Ovary (tissue), 3 donors: ENCODE data around the gene SCN5A.

ENCODE experiments used
- EP300 ChIP-seq: sonication (generic); formaldehyde crosslinking; IDR thresholded peaks from one replicate; pipeline ENCODE4 v1.6.1; 2017; ENCODE audit warnings: antibody characterized with exemption
- POLR2A ChIP-seq: fragments of 450-650 bp; IDR thresholded peaks from one replicate; pipeline ENCODE4 v1.6.1; 2017; ENCODE audit warnings: antibody characterized with exemption, mild to moderate bottlenecking, moderate library complexity
- TF ChIP-seq, protein P1 (sequence below), 3 donors: fragments of 450-650 bp in 2 of 3; fragments of 200-600 bp in 1 of 3; IDR thresholded peaks; one replicate each; pipeline versions ENCODE4 v1.5.1 to v1.8.0; 2016 to 2022; ENCODE audit warnings: antibody characterized with exemption in 3 of 3, mild to moderate bottlenecking in 1 of 3
- donor health status: DM: no; HTN: no; CAD: no.

DNA sequence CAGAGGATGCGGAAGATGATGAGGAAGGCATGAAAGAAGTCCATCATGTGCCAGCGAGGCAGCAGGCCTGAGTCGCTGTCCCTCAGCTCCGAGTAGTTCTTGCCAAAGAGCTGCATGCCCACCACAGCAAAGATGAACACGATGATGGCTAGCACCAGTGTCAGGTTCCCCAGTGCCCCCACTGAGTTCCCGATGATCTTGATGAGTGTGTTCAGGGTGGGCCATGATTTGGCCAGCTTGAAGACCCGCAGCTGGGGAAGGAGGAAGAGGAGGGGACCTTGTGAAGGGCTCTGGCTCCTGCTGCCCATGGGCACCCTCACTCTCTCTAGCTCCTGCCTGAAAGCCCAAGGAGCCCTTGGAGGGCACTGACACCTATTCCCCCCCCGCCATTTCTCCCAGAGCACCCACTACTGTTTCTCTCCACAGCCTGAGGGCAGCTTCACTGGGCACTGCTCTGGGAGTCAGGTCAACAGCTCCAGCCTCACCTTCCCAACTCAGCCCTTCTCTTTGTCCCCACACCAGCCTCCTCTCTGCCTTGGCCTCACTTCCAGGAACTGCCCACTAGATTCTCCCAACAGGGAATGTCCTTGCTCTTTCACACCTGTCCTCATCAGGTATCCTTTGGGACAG, 63.6 kb downstream of the SCN5A start:
- TF ChIP-seq, protein P1, sequence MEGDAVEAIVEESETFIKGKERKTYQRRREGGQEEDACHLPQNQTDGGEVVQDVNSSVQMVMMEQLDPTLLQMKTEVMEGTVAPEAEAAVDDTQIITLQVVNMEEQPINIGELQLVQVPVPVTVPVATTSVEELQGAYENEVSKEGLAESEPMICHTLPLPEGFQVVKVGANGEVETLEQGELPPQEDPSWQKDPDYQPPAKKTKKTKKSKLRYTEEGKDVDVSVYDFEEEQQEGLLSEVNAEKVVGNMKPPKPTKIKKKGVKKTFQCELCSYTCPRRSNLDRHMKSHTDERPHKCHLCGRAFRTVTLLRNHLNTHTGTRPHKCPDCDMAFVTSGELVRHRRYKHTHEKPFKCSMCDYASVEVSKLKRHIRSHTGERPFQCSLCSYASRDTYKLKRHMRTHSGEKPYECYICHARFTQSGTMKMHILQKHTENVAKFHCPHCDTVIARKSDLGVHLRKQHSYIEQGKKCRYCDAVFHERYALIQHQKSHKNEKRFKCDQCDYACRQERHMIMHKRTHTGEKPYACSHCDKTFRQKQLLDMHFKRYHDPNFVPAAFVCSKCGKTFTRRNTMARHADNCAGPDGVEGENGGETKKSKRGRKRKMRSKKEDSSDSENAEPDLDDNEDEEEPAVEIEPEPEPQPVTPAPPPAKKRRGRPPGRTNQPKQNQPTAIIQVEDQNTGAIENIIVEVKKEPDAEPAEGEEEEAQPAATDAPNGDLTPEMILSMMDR (IDR thresholded peaks at IDR 0.05), result no peak
- TF ChIP-seq POLR2A, result no peak
- TF ChIP-seq EP300, result no peak
